GM13977 (cell line): ENCODE measurements around the gene INKA2.
A peak's percentile ranks its signal among the peaks of the same experiment; 100 is the strongest.
"Not testable (repeated sequence)": the region's sequence is repeated elsewhere in the genome, so short reads cannot be mapped to it uniquely, and the experiment has no call there.

Source experiments
- DNase-seq: peaks from one replicate; pipeline ENCODE4 v3.0.0; 2012; ENCODE audit warnings: low spot score
- CTCF ChIP-seq: IDR thresholded peaks from 2 replicates; pipeline ENCODE4 v1.5.1; 2012; ENCODE audit warnings: mild to moderate bottlenecking, control low read depth; ENCODE audit not compliant: insufficient read depth; ENCODE audit errors: extremely low read depth, missing control alignments
- in situ Hi-C: fragments of 300-500 bp; cut with MboI; formaldehyde crosslinking; loops from one replicate; pipeline ENCODE4 v1.12.0; 2022; ENCODE audit warnings: low sequenced_read_pairs, low pct_unique_long_range_greater_than_20kb, mixed read lengths, inconsistent platforms; ENCODE audit not compliant: unreplicated experiment

Gene INKA2

GRCh38 chr1:111747282-111747734 is 8.1 kb upstream of the INKA2 start:
- in situ Hi-C loops: no loop called here

GRCh38 chr1:111746614-111746999 is 7.4 kb upstream of the INKA2 start:
- in situ Hi-C loops: no loop called here
- no peak for DNase-seq
- TF ChIP-seq CTCF: no peak

More at GRCh38 chr1:111747282-111747734, 8.1 kb upstream of the INKA2 start:
- peak; percentile 79 for DNase-seq
- TF ChIP-seq CTCF: peak; percentile 87

- in situ Hi-C loops: no loop called here
- no peak for TF ChIP-seq CTCF
- DNase-seq: no peak
Measured at GRCh38 chr1:111745675-111746613, 6.7 kb upstream of the INKA2 start.

- in situ Hi-C loops: no loop called here
- TF ChIP-seq CTCF: no peak
- no peak for DNase-seq
Measured at GRCh38 chr1:111743679-111744101, 4.5 kb upstream of the INKA2 start.

- in situ Hi-C loops: no loop called here
- DNase-seq: no peak
- no peak for TF ChIP-seq CTCF
Measured at GRCh38 chr1:111742938-111743549, 3.8 kb upstream of the INKA2 start.

- DNase-seq, in situ Hi-C loops: not testable (repeated sequence)
Measured at GRCh38 chr1:111742292-111742691, 3.1 kb upstream of the INKA2 start.
